CD4-positive, alpha-beta T cell (primary cell): Measurements from ENCODE around the gene SUCLG2. TPM values are rescaled to one million over a fixed set of nuclear protein-coding genes. Genes with fewer than 3 reads are reported as not detected.
"Not testable (repeated sequence)": the region's sequence is repeated elsewhere in the genome, so short reads cannot be mapped to it uniquely, and the experiment has no call there.

Experiments
- ATAC-seq: fragments of 200-7000 bp; cut with Tn5 transposase; one replicate; pipeline ENCODE4 v1.10.0; 2022; ENCODE audit warnings: mild to moderate bottlenecking; ENCODE audit not compliant: poor library complexity
- CTCF ChIA-PET: fragments of 350-600 bp; sonication (Branson Sonifier 250); formaldehyde crosslinking; loops from one replicate; lab custom pipeline; 2021; ENCODE audit warnings: antibody characterized with exemption, inconsistent platforms; lab: Charles Lee
- POLR2A ChIA-PET: fragments of 350-600 bp; sonication (Branson Sonifier 250); formaldehyde crosslinking; loops from one replicate; lab custom pipeline; 2021; ENCODE audit warnings: antibody characterized with exemption, inconsistent platforms; lab: Charles Lee
- DNase-seq, 14 experiments: peaks; one replicate each; pipeline ENCODE4 v3.0.0-alpha.2; 2013 to 2020; ENCODE audit warnings: mixed read lengths in 2 of 14
- H3K27ac ChIP-seq, 2 donors: one replicate each; pipeline versions ENCODE4 v1.5.1 to v1.7.0; 2013; ENCODE audit warnings: low read length in 2 of 2, low read depth in 1 of 2, mild to moderate bottlenecking in 1 of 2
- H3K27me3 ChIP-seq, 2 experiments: 1 replicate in 1 of 2; 2 replicates in 1 of 2; pipeline versions ENCODE4 v1.6.1 to v1.7.0; 2013; ENCODE audit warnings: low read length in 2 of 2, control low read depth in 1 of 2, mild to moderate bottlenecking in 1 of 2, moderate library complexity in 1 of 2; ENCODE audit not compliant: insufficient read depth in 2 of 2, control insufficient read depth in 1 of 2
- H3K36me3 ChIP-seq: one replicate; pipeline ENCODE4 v1.6.1; 2013; ENCODE audit warnings: low read length, control low read depth; ENCODE audit not compliant: insufficient read depth
- H3K4me1 ChIP-seq: one replicate; pipeline ENCODE4 v1.6.1; 2013; ENCODE audit warnings: low read length, control low read depth; ENCODE audit not compliant: insufficient read depth
- H3K4me3 ChIP-seq: one replicate; pipeline ENCODE4 v1.5.1; 2013; ENCODE audit warnings: mild to moderate bottlenecking, low read length, moderate library complexity
- H3K9me3 ChIP-seq, 2 experiments: 1 replicate in 1 of 2; 2 replicates in 1 of 2; pipeline versions ENCODE4 v1.6.1 to v1.7.0; 2013; ENCODE audit warnings: low read length in 2 of 2, mild to moderate bottlenecking in 2 of 2, control low read depth in 1 of 2, moderate library complexity in 1 of 2; ENCODE audit not compliant: control insufficient read depth in 1 of 2, insufficient read depth in 1 of 2
- H3K27ac Mint-ChIP-seq: one replicate; pipeline ENCODE4 v1.8.0; 2020; ENCODE audit warnings: mixed read lengths
- H3K27me3 Mint-ChIP-seq: one replicate; pipeline ENCODE4 v1.8.0; 2021; ENCODE audit warnings: mixed read lengths
- H3K36me3 Mint-ChIP-seq: one replicate; pipeline ENCODE4 v1.8.0; 2021; ENCODE audit warnings: low read depth, mixed read lengths
- H3K4me1 Mint-ChIP-seq: one replicate; pipeline ENCODE4 v1.8.0; 2021; ENCODE audit warnings: low read depth, mixed read lengths
- H3K4me3 Mint-ChIP-seq: one replicate; pipeline ENCODE4 v1.8.0; 2020; ENCODE audit warnings: mild to moderate bottlenecking, mixed read lengths
- H3K9me3 Mint-ChIP-seq: one replicate; pipeline ENCODE4 v1.8.0; 2020; ENCODE audit warnings: mixed read lengths
- CTCF ChIP-seq: fragments of 200-600 bp; IDR thresholded peaks from one replicate; pipeline ENCODE4 v1.8.0; 2022; ENCODE audit warnings: antibody characterized with exemption, mild to moderate bottlenecking
- intact Hi-C, 2 experiments: fragments of 100-400 bp; cut with DNase I in 1 of 2; cut with micrococcal nuclease in 1 of 2; formaldehyde crosslinking; loops; one replicate each; pipeline versions ENCODE4 v1.15.1 to v1.9.0; 2023 to 2025; cut with DNase I, micrococcal nuclease
- total RNA-seq, 174 experiments: library from RNA in 2 of 174; stranded (reverse) in 2 of 174; gene quantifications; one replicate each; pipeline ENCODE4 v1.2.3 and lab custom pipeline; 2021 to 2026

Gene SUCLG2
- total RNA-seq, 2 experiments from 2014 or later, result 51.7 to 52.4 TPM

- Histone ChIP-seq H3K27me3 (no peaks in the 10 kb centered on the region), H3K4me3 (no peak overlapping the region), H3K27ac (no peak overlapping the region), H3K36me3 (no peaks in the 10 kb centered on the region), H3K9me3 (peaks cover 0 to 10% of the 10 kb centered on the region in 2 experiments), H3K4me1 (no peaks in the 10 kb centered on the region)
- Mint-ChIP-seq H3K27me3 (no peaks in the 10 kb centered on the region), H3K4me3 (no peak overlapping the region), H3K4me1 (peaks cover 37% of the 10 kb centered on the region), H3K27ac (no peak overlapping the region), H3K9me3 (no peaks in the 10 kb centered on the region), H3K36me3 (peaks cover 78% of the 10 kb centered on the region)
- intact Hi-C loops, result no loop called here
- ChIA-PET CTCF (no interaction called here), POLR2A (no interaction called here)
- ATAC-seq, result no peak
- no peak for TF ChIP-seq CTCF
- no peak for DNase-seq
Measured at GRCh38 chr3:67540198-67540894, 114.1 kb downstream of the SUCLG2 start.

- H3K4me1 ChIP-seq, H3K4me3 ChIP-seq, intact Hi-C loops, DNase-seq, H3K27me3 ChIP-seq, H3K27ac ChIP-seq, H3K4me3 Mint-ChIP-seq, H3K36me3 ChIP-seq, H3K27me3 Mint-ChIP-seq, ATAC-seq, H3K9me3 ChIP-seq, H3K27ac Mint-ChIP-seq, CTCF ChIA-PET, POLR2A ChIA-PET, H3K9me3 Mint-ChIP-seq: not testable (repeated sequence)
- H3K4me1 Mint-ChIP-seq, result peaks cover 45% of the 10 kb centered on the region
- H3K36me3 Mint-ChIP-seq, result peaks cover 55% of the 10 kb centered on the region
Measured at GRCh38 chr3:67537203-67537602, 117.2 kb downstream of the SUCLG2 start.

GRCh38 chr3:67535006-67535405, 119.4 kb downstream of the SUCLG2 start:
- H3K27me3 ChIP-seq, result no peaks in the 10 kb centered on the region
- peaks cover 47% of the 10 kb centered on the region for H3K36me3 Mint-ChIP-seq
- ChIA-PET POLR2A (no interaction called here), CTCF (no interaction called here)
- no peaks in the 10 kb centered on the region for H3K9me3 ChIP-seq
- H3K27me3 Mint-ChIP-seq, result no peaks in the 10 kb centered on the region
- H3K27ac Mint-ChIP-seq, result peak overlapping the region; percentile 8
- no peak overlapping the region for H3K27ac ChIP-seq
- TF ChIP-seq CTCF, result no peak
- peaks cover 44% of the 10 kb centered on the region for H3K4me1 Mint-ChIP-seq
- no peaks in the 10 kb centered on the region for H3K4me1 ChIP-seq
- ATAC-seq, result no peak
- no peak overlapping the region for H3K4me3 ChIP-seq
- intact Hi-C loops, result no loop called here
- H3K36me3 ChIP-seq, result no peaks in the 10 kb centered on the region
- DNase-seq, result no peak
- H3K4me3 Mint-ChIP-seq, result no peak overlapping the region
- no peaks in the 10 kb centered on the region for H3K9me3 Mint-ChIP-seq

GRCh38 chr3:67534594-67534993, 119.8 kb downstream of the SUCLG2 start:
- H3K36me3 Mint-ChIP-seq, result peaks cover 47% of the 10 kb centered on the region
- peak overlapping the region; percentile 8 for H3K27ac Mint-ChIP-seq
- no peaks in the 10 kb centered on the region for H3K4me1 ChIP-seq
- CTCF ChIA-PET, result no interaction called here
- TF ChIP-seq CTCF, result no peak
- POLR2A ChIA-PET, result no interaction called here
- no peaks in the 10 kb centered on the region for H3K27me3 Mint-ChIP-seq
- H3K4me3 Mint-ChIP-seq, result no peak overlapping the region
- H3K36me3 ChIP-seq, result no peaks in the 10 kb centered on the region
- DNase-seq, result no peak
- H3K9me3 Mint-ChIP-seq, result no peaks in the 10 kb centered on the region
- no peak for ATAC-seq
- no peak overlapping the region for H3K27ac ChIP-seq
- no peaks in the 10 kb centered on the region for H3K27me3 ChIP-seq
- H3K9me3 ChIP-seq, result no peaks in the 10 kb centered on the region
- intact Hi-C loops, result no loop called here
- H3K4me1 Mint-ChIP-seq, result peaks cover 44% of the 10 kb centered on the region
- H3K4me3 ChIP-seq, result no peak overlapping the region
